HEK293 (cell line): Measurements from ENCODE around the gene PPHLN1.
A peak's percentile ranks its signal among the peaks of the same experiment; 100 is the strongest.

ENCODE experiments used
- GLIS2 ChIP-seq: fragments of 450-650 bp; formaldehyde crosslinking; IDR thresholded peaks from 2 replicates; pipeline ENCODE4 v1.5.1; 2016; ENCODE audit warnings: missing biosample characterization, missing genetic modification characterization
- PRDM6 ChIP-seq: fragments of 450-650 bp; formaldehyde crosslinking; IDR thresholded peaks from 2 replicates; pipeline ENCODE4 v1.5.1; 2017; ENCODE audit warnings: missing biosample characterization, missing genetic modification characterization
- RBAK ChIP-seq: fragments of 450-650 bp; formaldehyde crosslinking; IDR thresholded peaks from 2 replicates; pipeline ENCODE4 v1.5.1; 2016; ENCODE audit warnings: missing biosample characterization, missing genetic modification characterization
- ZBTB26 ChIP-seq: fragments of 450-650 bp; formaldehyde crosslinking; optimal IDR thresholded peaks from 2 replicates; pipeline ENCODE3; 2016; ENCODE audit warnings: missing biosample characterization, mild to moderate bottlenecking, missing genetic modification characterization
- ZBTB48 ChIP-seq: fragments of 450-650 bp; formaldehyde crosslinking; IDR thresholded peaks from 2 replicates; pipeline ENCODE4 v1.5.1; 2016; ENCODE audit warnings: missing biosample characterization, missing genetic modification characterization
- ZNF157 ChIP-seq: fragments of 450-650 bp; formaldehyde crosslinking; IDR thresholded peaks from 2 replicates; pipeline ENCODE4 v1.5.1; 2016; ENCODE audit warnings: missing biosample characterization, missing genetic modification characterization
- ZNF175 ChIP-seq: fragments of 450-650 bp; formaldehyde crosslinking; IDR thresholded peaks from 2 replicates; pipeline ENCODE4 v1.5.1; 2016; ENCODE audit warnings: missing biosample characterization, missing genetic modification characterization
- ZNF266 ChIP-seq: fragments of 450-650 bp; formaldehyde crosslinking; IDR thresholded peaks from 2 replicates; pipeline ENCODE4 v1.5.1; 2016; ENCODE audit warnings: missing biosample characterization, missing genetic modification characterization, low read depth
- ZNF366 ChIP-seq: fragments of 450-650 bp; formaldehyde crosslinking; conservative IDR thresholded peaks from 2 replicates; pipeline ENCODE4 v1.5.1; 2016; ENCODE audit warnings: missing biosample characterization, missing genetic modification characterization
- ZNF521 ChIP-seq: fragments of 450-650 bp; formaldehyde crosslinking; IDR thresholded peaks from 2 replicates; pipeline ENCODE4 v1.5.1; 2017; ENCODE audit warnings: missing biosample characterization, mild to moderate bottlenecking, missing genetic modification characterization
- ZNF561 ChIP-seq: fragments of 450-650 bp; IDR thresholded peaks from 2 replicates; pipeline ENCODE4 v1.5.1; 2018; ENCODE audit warnings: missing biosample characterization, missing genetic modification characterization, borderline replicate concordance
- ZNF645 ChIP-seq: fragments of 450-650 bp; formaldehyde crosslinking; IDR thresholded peaks from 2 replicates; pipeline ENCODE4; 2016; ENCODE audit warnings: missing biosample characterization, missing genetic modification characterization
- ZNF692 ChIP-seq: fragments of 450-650 bp; formaldehyde crosslinking; IDR thresholded peaks from 2 replicates; pipeline ENCODE4 v1.5.1; 2016; ENCODE audit warnings: missing biosample characterization, missing genetic modification characterization
- TF ChIP-seq, protein P1 (sequence below): fragments of 450-650 bp; formaldehyde crosslinking; IDR thresholded peaks from 2 replicates; pipeline ENCODE4 v1.5.1; 2016; ENCODE audit warnings: missing biosample characterization, missing genetic modification characterization, low read depth
- TF ChIP-seq, protein P2 (sequence below): fragments of 450-650 bp; formaldehyde crosslinking; IDR thresholded peaks from 2 replicates; pipeline ENCODE4 v1.5.1; 2017; ENCODE audit warnings: missing biosample characterization, missing genetic modification characterization
- TF ChIP-seq, protein P3 (sequence below): fragments of 450-650 bp; formaldehyde crosslinking; IDR thresholded peaks from 2 replicates; pipeline ENCODE4 v1.5.1; 2017; ENCODE audit warnings: missing biosample characterization, missing genetic modification characterization
- TF ChIP-seq, protein P4 (sequence below): IDR thresholded peaks from 2 replicates; pipeline ENCODE4 v1.6.1; 2011; ENCODE audit warnings: mild to moderate bottlenecking, low read depth, low read length, borderline replicate concordance
- TF ChIP-seq, protein P5 (sequence below): fragments of 450-650 bp; formaldehyde crosslinking; IDR thresholded peaks from 2 replicates; pipeline ENCODE4 v1.5.1; 2017; ENCODE audit warnings: missing biosample characterization, missing genetic modification characterization
- TF ChIP-seq, protein P6 (sequence below): fragments of 450-650 bp; formaldehyde crosslinking; conservative IDR thresholded peaks from 2 replicates; pipeline ENCODE4 v1.5.1; 2016; ENCODE audit warnings: low read depth, missing biosample characterization, missing genetic modification characterization
- TF ChIP-seq, protein P7 (sequence below): fragments of 450-650 bp; formaldehyde crosslinking; IDR thresholded peaks from 2 replicates; pipeline ENCODE4 v1.5.1; 2016; ENCODE audit warnings: missing biosample characterization, missing genetic modification characterization

PPHLN1 gene

GRCh38 chr12:42285431-42285830 is 40.5 kb upstream of the PPHLN1 start (continued):
- TF ChIP-seq, protein P1, sequence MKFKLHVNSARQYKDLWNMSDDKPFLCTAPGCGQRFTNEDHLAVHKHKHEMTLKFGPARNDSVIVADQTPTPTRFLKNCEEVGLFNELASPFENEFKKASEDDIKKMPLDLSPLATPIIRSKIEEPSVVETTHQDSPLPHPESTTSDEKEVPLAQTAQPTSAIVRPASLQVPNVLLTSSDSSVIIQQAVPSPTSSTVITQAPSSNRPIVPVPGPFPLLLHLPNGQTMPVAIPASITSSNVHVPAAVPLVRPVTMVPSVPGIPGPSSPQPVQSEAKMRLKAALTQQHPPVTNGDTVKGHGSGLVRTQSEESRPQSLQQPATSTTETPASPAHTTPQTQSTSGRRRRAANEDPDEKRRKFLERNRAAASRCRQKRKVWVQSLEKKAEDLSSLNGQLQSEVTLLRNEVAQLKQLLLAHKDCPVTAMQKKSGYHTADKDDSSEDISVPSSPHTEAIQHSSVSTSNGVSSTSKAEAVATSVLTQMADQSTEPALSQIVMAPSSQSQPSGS (tag by site-specific recombination) = no peak
- TF ChIP-seq ZNF692 (tag by site-specific recombination) = no peak
- no peak for TF ChIP-seq ZBTB26 (tag by site-specific recombination)
- no peak for TF ChIP-seq ZBTB48
- TF ChIP-seq, protein P2, sequence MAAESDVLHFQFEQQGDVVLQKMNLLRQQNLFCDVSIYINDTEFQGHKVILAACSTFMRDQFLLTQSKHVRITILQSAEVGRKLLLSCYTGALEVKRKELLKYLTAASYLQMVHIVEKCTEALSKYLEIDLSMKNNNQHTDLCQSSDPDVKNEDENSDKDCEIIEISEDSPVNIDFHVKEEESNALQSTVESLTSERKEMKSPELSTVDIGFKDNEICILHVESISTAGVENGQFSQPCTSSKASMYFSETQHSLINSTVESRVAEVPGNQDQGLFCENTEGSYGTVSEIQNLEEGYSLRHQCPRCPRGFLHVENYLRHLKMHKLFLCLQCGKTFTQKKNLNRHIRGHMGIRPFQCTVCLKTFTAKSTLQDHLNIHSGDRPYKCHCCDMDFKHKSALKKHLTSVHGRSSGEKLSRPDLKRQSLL (tag by site-specific recombination) = no peak
- TF ChIP-seq, protein P3, sequence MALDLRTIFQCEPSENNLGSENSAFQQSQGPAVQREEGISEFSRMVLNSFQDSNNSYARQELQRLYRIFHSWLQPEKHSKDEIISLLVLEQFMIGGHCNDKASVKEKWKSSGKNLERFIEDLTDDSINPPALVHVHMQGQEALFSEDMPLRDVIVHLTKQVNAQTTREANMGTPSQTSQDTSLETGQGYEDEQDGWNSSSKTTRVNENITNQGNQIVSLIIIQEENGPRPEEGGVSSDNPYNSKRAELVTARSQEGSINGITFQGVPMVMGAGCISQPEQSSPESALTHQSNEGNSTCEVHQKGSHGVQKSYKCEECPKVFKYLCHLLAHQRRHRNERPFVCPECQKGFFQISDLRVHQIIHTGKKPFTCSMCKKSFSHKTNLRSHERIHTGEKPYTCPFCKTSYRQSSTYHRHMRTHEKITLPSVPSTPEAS (tag by site-specific recombination) = no peak
- TF ChIP-seq ZNF561 (tag by site-specific recombination) = no peak
- no peak for TF ChIP-seq ZNF157 (tag by site-specific recombination)
- no peak for TF ChIP-seq PRDM6 (tag by site-specific recombination)
- no peak for TF ChIP-seq ZNF366 (tag by site-specific recombination)
- no peak for TF ChIP-seq ZNF645 (tag by site-specific recombination)
- TF ChIP-seq, protein P4, sequence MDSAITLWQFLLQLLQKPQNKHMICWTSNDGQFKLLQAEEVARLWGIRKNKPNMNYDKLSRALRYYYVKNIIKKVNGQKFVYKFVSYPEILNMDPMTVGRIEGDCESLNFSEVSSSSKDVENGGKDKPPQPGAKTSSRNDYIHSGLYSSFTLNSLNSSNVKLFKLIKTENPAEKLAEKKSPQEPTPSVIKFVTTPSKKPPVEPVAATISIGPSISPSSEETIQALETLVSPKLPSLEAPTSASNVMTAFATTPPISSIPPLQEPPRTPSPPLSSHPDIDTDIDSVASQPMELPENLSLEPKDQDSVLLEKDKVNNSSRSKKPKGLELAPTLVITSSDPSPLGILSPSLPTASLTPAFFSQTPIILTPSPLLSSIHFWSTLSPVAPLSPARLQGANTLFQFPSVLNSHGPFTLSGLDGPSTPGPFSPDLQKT = no peak
- TF ChIP-seq, protein P5, sequence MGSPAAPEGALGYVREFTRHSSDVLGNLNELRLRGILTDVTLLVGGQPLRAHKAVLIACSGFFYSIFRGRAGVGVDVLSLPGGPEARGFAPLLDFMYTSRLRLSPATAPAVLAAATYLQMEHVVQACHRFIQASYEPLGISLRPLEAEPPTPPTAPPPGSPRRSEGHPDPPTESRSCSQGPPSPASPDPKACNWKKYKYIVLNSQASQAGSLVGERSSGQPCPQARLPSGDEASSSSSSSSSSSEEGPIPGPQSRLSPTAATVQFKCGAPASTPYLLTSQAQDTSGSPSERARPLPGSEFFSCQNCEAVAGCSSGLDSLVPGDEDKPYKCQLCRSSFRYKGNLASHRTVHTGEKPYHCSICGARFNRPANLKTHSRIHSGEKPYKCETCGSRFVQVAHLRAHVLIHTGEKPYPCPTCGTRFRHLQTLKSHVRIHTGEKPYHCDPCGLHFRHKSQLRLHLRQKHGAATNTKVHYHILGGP = no peak
- TF ChIP-seq RBAK (tag by site-specific recombination) = no peak
- no peak for TF ChIP-seq ZNF521 (tag by site-specific recombination)
- no peak for TF ChIP-seq ZNF175 (tag by site-specific recombination)
- TF ChIP-seq, protein P6, sequence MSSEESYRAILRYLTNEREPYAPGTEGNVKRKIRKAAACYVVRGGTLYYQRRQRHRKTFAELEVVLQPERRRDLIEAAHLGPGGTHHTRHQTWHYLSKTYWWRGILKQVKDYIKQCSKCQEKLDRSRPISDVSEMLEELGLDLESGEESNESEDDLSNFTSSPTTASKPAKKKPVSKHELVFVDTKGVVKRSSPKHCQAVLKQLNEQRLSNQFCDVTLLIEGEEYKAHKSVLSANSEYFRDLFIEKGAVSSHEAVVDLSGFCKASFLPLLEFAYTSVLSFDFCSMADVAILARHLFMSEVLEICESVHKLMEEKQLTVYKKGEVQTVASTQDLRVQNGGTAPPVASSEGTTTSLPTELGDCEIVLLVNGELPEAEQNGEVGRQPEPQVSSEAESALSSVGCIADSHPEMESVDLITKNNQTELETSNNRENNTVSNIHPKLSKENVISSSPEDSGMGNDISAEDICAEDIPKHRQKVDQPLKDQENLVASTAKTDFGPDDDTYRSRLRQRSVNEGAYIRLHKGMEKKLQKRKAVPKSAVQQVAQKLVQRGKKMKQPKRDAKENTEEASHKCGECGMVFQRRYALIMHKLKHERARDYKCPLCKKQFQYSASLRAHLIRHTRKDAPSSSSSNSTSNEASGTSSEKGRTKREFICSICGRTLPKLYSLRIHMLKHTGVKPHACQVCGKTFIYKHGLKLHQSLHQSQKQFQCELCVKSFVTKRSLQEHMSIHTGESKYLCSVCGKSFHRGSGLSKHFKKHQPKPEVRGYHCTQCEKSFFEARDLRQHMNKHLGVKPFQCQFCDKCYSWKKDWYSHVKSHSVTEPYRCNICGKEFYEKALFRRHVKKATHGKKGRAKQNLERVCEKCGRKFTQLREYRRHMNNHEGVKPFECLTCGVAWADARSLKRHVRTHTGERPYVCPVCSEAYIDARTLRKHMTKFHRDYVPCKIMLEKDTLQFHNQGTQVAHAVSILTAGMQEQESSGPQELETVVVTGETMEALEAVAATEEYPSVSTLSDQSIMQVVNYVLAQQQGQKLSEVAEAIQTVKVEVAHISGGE (tag by site-specific recombination) = peak; percentile 79
- no peak for TF ChIP-seq GLIS2 (tag by site-specific recombination)
- TF ChIP-seq ZNF266 (tag by site-specific recombination) = peak; percentile 58; the same call in 1 of the 2 replicates
- TF ChIP-seq, protein P7, sequence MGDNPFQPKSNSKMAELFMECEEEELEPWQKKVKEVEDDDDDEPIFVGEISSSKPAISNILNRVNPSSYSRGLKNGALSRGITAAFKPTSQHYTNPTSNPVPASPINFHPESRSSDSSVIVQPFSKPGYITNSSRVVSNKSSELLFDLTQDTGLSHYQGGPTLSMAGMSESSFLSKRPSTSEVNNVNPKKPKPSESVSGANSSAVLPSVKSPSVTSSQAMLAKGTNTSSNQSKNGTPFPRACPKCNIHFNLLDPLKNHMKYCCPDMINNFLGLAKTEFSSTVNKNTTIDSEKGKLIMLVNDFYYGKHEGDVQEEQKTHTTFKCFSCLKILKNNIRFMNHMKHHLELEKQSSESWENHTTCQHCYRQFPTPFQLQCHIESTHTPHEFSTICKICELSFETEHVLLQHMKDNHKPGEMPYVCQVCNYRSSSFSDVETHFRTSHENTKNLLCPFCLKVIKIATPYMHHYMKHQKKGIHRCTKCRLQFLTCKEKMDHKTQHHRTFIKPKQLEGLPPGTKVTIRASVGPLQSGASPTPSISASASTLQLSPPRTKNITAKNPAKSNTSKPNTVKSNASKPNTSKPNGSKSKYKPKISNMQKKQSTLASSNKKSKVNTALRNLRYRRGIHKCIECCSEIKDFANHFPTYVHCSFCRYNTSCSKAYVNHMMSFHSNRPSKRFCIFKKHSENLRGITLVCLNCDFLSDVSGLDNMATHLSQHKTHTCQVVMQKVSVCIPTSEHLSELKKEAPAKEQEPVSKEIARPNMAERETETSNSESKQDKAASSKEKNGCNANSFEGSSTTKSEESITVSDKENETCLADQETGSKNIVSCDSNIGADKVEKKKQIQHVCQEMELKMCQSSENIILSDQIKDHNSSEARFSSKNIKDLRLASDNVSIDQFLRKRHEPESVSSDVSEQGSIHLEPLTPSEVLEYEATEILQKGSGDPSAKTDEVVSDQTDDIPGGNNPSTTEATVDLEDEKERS (tag by site-specific recombination) = no peak
